ENCODE measurements around the gene RANGRF. TPM values are rescaled to one million over a fixed set of nuclear protein-coding genes. Genes with fewer than 3 reads are reported as not detected.

Gene RANGRF
- total and polyA plus RNA-seq, 2 donors (not counting 1 experiment from before 2014, with no cell fraction given) = 48.8 to 83.2 TPM

DNA sequence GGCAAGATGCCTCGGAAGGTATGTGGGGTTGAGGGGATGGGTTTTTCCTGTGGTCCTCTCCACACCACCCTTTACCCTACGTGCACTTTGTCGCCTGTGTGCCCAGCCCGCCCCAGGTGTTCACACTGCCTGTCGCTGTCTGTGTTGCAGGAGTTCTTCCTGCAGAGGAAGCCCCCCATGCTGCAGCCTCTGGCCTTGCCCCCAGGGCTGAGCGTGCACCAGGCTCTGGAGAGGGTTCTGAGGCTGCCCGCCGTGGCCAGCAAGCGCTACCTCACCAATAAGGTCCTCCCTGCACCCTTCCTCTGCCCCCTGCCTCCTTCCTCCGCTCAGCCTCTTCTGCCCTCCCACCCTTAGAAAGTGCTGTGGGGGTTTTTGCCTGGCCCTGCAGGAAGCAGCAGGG lies 24.1 kb upstream of the RANGRF start:
- no peaks in the 10 kb centered on the region for H4K20me1 ChIP-seq (ENCODE audit: control insufficient read depth, insufficient read depth, low read length, poor library complexity, severe bottlenecking)
- no peak overlapping the region for H3K9ac ChIP-seq (ENCODE audit: low read length)
- ATAC-seq (ENCODE audit: low read depth) (no peak), DNase-seq (no peak)
- no peak overlapping the region for H3K4me3 ChIP-seq (ENCODE audit: control extremely low read depth in 1 of 5, extremely low read depth in 1 of 5, insufficient read depth in 1 of 5, low read depth in 2 of 5, low read length in 4 of 5)
- no peaks in the 10 kb centered on the region for H3K9me3 Mint-ChIP-seq (ENCODE audit: insufficient read depth)
- H2AFZ ChIP-seq (ENCODE audit: insufficient read depth, low read depth, low read length, poor library complexity, severe bottlenecking) = no peak overlapping the region
- CTCF ChIA-PET = no interaction called here
- no peak overlapping the region for H3K27ac ChIP-seq (ENCODE audit: low read length in 2 of 2)
- H3K9me3 ChIP-seq (ENCODE audit: control extremely low read depth in 1 of 3, control insufficient read depth in 2 of 3, insufficient read depth in 1 of 3, low read length in 2 of 3) = no peaks in the 10 kb centered on the region
- no peaks in the 10 kb centered on the region for H3K4me1 ChIP-seq (ENCODE audit: control insufficient read depth in 2 of 2, insufficient read depth in 2 of 2, low read length in 2 of 2)
- H3K27me3 ChIP-seq (replicated peaks in 1 of 4; ENCODE audit: control extremely low read depth in 1 of 4, control insufficient read depth in 3 of 4, insufficient read depth in 4 of 4, low read length in 3 of 4) = no peaks in the 10 kb centered on the region
- WGBS (ENCODE audit: insufficient coverage) = 98% methylated on average over 6 of the region's 10 CpGs
- no peaks in the 10 kb centered on the region for H3K27me3 Mint-ChIP-seq
- peaks cover 7 to 58% of the 10 kb centered on the region in 2 experiments for H3K36me3 ChIP-seq (replicated peaks in 1 of 2; ENCODE audit: control extremely low read depth in 1 of 2, control insufficient read depth in 1 of 2, extremely low read depth in 1 of 2, insufficient read depth in 2 of 2, low read length in 1 of 2)
- intact Hi-C loops (cut with micrococcal nuclease) = no loop called here
- TF ChIP-seq, protein P1, sequence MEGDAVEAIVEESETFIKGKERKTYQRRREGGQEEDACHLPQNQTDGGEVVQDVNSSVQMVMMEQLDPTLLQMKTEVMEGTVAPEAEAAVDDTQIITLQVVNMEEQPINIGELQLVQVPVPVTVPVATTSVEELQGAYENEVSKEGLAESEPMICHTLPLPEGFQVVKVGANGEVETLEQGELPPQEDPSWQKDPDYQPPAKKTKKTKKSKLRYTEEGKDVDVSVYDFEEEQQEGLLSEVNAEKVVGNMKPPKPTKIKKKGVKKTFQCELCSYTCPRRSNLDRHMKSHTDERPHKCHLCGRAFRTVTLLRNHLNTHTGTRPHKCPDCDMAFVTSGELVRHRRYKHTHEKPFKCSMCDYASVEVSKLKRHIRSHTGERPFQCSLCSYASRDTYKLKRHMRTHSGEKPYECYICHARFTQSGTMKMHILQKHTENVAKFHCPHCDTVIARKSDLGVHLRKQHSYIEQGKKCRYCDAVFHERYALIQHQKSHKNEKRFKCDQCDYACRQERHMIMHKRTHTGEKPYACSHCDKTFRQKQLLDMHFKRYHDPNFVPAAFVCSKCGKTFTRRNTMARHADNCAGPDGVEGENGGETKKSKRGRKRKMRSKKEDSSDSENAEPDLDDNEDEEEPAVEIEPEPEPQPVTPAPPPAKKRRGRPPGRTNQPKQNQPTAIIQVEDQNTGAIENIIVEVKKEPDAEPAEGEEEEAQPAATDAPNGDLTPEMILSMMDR (IDR thresholded peaks at IDR 0.05) = no peak
- TF ChIP-seq EZH2 (IDR thresholded peaks at IDR 0.05; ENCODE audit: borderline replicate concordance, insufficient read depth, low read depth, low read length, poor library complexity, severe bottlenecking) = no peak
- H3K4me1 Mint-ChIP-seq = no peaks in the 10 kb centered on the region
- H3K79me2 ChIP-seq (ENCODE audit: control insufficient read depth, insufficient read depth, low read length) = no peaks in the 10 kb centered on the region
- no peak overlapping the region for H3K4me3 Mint-ChIP-seq
- H3K4me2 ChIP-seq (replicated peaks; ENCODE audit: low read depth, low read length, poor library complexity, severe bottlenecking) = no peak overlapping the region
- H3K27ac Mint-ChIP-seq = no peak overlapping the region
- POLR2A ChIA-PET = interaction anchor here (0.5 kb wide), 1 partner anchor 17 kb away, joined by 5 read pairs; no protein-coding TSS in a partner anchor

- H3K36me3 ChIP-seq (replicated peaks in 1 of 2; ENCODE audit: control extremely low read depth in 1 of 2, control insufficient read depth in 1 of 2, extremely low read depth in 1 of 2, insufficient read depth in 2 of 2, low read length in 1 of 2) = peaks cover 7 to 61% of the 10 kb centered on the region in 2 experiments
- H3K27me3 ChIP-seq (replicated peaks in 1 of 4; ENCODE audit: control extremely low read depth in 1 of 4, control insufficient read depth in 3 of 4, insufficient read depth in 4 of 4, low read length in 3 of 4) = no peaks in the 10 kb centered on the region
- ChIA-PET POLR2A (interaction anchor here (0.5 kb wide), 1 partner anchor 18 kb away, joined by 5 read pairs; no protein-coding TSS in a partner anchor), CTCF (no interaction called here)
- H3K9ac ChIP-seq (ENCODE audit: low read length) = no peak overlapping the region
- H3K79me2 ChIP-seq (ENCODE audit: control insufficient read depth, insufficient read depth, low read length) = no peaks in the 10 kb centered on the region
- H2AFZ ChIP-seq (ENCODE audit: insufficient read depth, low read depth, low read length, poor library complexity, severe bottlenecking) = no peak overlapping the region
- intact Hi-C loops (cut with micrococcal nuclease) = no loop called here
- H3K4me3 Mint-ChIP-seq = no peak overlapping the region
- no peak overlapping the region for H3K4me2 ChIP-seq (replicated peaks; ENCODE audit: low read depth, low read length, poor library complexity, severe bottlenecking)
- H4K20me1 ChIP-seq (ENCODE audit: control insufficient read depth, insufficient read depth, low read length, poor library complexity, severe bottlenecking) = no peaks in the 10 kb centered on the region
- H3K27ac ChIP-seq (ENCODE audit: low read length in 2 of 2) = no peak overlapping the region
- ATAC-seq (ENCODE audit: low read depth) = no peak
- H3K4me3 ChIP-seq (ENCODE audit: control extremely low read depth in 1 of 5, extremely low read depth in 1 of 5, insufficient read depth in 1 of 5, low read depth in 2 of 5, low read length in 4 of 5) = no peak overlapping the region
- H3K9me3 Mint-ChIP-seq (ENCODE audit: insufficient read depth) = no peaks in the 10 kb centered on the region
- TF ChIP-seq, protein P1 (IDR thresholded peaks at IDR 0.05) = no peak
- TF ChIP-seq EZH2 (IDR thresholded peaks at IDR 0.05; ENCODE audit: borderline replicate concordance, insufficient read depth, low read depth, low read length, poor library complexity, severe bottlenecking) = no peak
- no peaks in the 10 kb centered on the region for H3K4me1 ChIP-seq (ENCODE audit: control insufficient read depth in 2 of 2, insufficient read depth in 2 of 2, low read length in 2 of 2)
- no peaks in the 10 kb centered on the region for H3K27me3 Mint-ChIP-seq
- DNase-seq = no peak
- WGBS (ENCODE audit: insufficient coverage) = 97% methylated on average over 17 of the region's 18 CpGs
- no peaks in the 10 kb centered on the region for H3K9me3 ChIP-seq (ENCODE audit: control extremely low read depth in 1 of 3, control insufficient read depth in 2 of 3, insufficient read depth in 1 of 3, low read length in 2 of 3)
- H3K27ac Mint-ChIP-seq = no peak overlapping the region
- H3K4me1 Mint-ChIP-seq = no peaks in the 10 kb centered on the region
Observed at GRCh38 chr17:8264836-8265542, 23.5 kb upstream of the RANGRF start.

Measured in B cell (primary cell).